ENCODE data around the gene ASB18. TPM values are rescaled to one million over a fixed set of nuclear protein-coding genes. Genes with fewer than 3 reads are reported as not detected.

Gene ASB18
- total and polyA plus RNA-seq, 2 of the 8 experiments (the other 6 are each of a cell fraction or from before 2014, with no cell fraction given), result not detected

GRCh38 chr2:236294647-236295046, 30.4 kb upstream of the ASB18 start (continued):
- TF ChIP-seq CHD7 (IDR thresholded peaks at IDR 0.05; ENCODE audit: insufficient replicate concordance, low read length) (no peak), TCF12 (IDR thresholded peaks at IDR 0.05; ENCODE audit: low read depth, low read length) (no peak), RAD21 (IDR thresholded peaks at IDR 0.05 in 1 of 2, conservative IDR thresholded peaks at IDR 0.05 in 1 of 2; ENCODE audit: low read depth in 2 of 2, low read length in 2 of 2) (no peak), POLR2A (IDR thresholded peaks at IDR 0.05; ENCODE audit: control extremely low read depth in 1 of 2, low read depth in 2 of 2, low read length in 2 of 2) (no peak), ASH2L (IDR thresholded peaks at IDR 0.05; ENCODE audit: low read length) (no peak), ATF3 (IDR thresholded peaks at IDR 0.05; ENCODE audit: insufficient read depth, low read depth, low read length) (no peak), CBX5 (IDR thresholded peaks at IDR 0.05; ENCODE audit: low read depth, low read length) (no peak), TAF7 (optimal IDR thresholded peaks at IDR 0.05; ENCODE audit: borderline replicate concordance, low read depth, low read length) (no peak), SP4 (IDR thresholded peaks at IDR 0.05; ENCODE audit: low read length) (no peak), TEAD4 (IDR thresholded peaks at IDR 0.05; ENCODE audit: low read depth, low read length) (no peak), GABPA (IDR thresholded peaks at IDR 0.05; ENCODE audit: borderline replicate concordance, insufficient read depth, low read length) (no peak), EGR1 (IDR thresholded peaks at IDR 0.05; ENCODE audit: borderline replicate concordance, low read depth, low read length) (no peak)

Measured in H1 (cell line).